ENCODE results near the gene NID1.

NID1 gene

GRCh38 chr1:236039740-236040685, 24.9 kb downstream of the NID1 start:
- no peaks in the 10 kb centered on the region for H3K4me1 Mint-ChIP-seq
- CTCF ChIA-PET, result interaction anchor here (0.6 kb wide), 1 partner anchor 601 kb away, joined by 3 read pairs; no protein-coding TSS in a partner anchor
- H3K4me3 Mint-ChIP-seq, result no peak overlapping the region
- H3K36me3 Mint-ChIP-seq, result no peaks in the 10 kb centered on the region
- no peak overlapping the region for H3K27ac Mint-ChIP-seq
- H3K27me3 Mint-ChIP-seq, result peaks cover 25% of the 10 kb centered on the region
- no peak for DNase-seq
- H3K9me3 Mint-ChIP-seq, result peaks cover 6% of the 10 kb centered on the region

- no peak for DNase-seq
- Mint-ChIP-seq H3K4me3 (no peak overlapping the region), H3K27me3 (peaks cover 22% of the 10 kb centered on the region), H3K36me3 (no peaks in the 10 kb centered on the region), H3K9me3 (peaks cover 4% of the 10 kb centered on the region), H3K27ac (no peak overlapping the region), H3K4me1 (no peaks in the 10 kb centered on the region)
- CTCF ChIA-PET, result no interaction called here
Observed at GRCh38 chr1:236038034-236038433, 26.9 kb downstream of the NID1 start.

- H3K9me3 Mint-ChIP-seq, result no peaks in the 10 kb centered on the region
- peaks cover 13% of the 10 kb centered on the region for H3K27me3 Mint-ChIP-seq
- no peaks in the 10 kb centered on the region for H3K4me1 Mint-ChIP-seq
- H3K27ac Mint-ChIP-seq, result no peak overlapping the region
- CTCF ChIA-PET, result no interaction called here
- H3K4me3 Mint-ChIP-seq, result no peak overlapping the region
- no peaks in the 10 kb centered on the region for H3K36me3 Mint-ChIP-seq
- no peak for DNase-seq
Observed at GRCh38 chr1:236035681-236036101, 29.2 kb downstream of the NID1 start.

- H3K4me3 Mint-ChIP-seq, result no peak overlapping the region
- H3K36me3 Mint-ChIP-seq, result no peaks in the 10 kb centered on the region
- no peak overlapping the region for H3K27ac Mint-ChIP-seq
- H3K27me3 Mint-ChIP-seq, result peaks cover 13% of the 10 kb centered on the region
- no peak for DNase-seq
- CTCF ChIA-PET, result no interaction called here
- H3K4me1 Mint-ChIP-seq, result no peaks in the 10 kb centered on the region
- H3K9me3 Mint-ChIP-seq, result no peaks in the 10 kb centered on the region
Observed at GRCh38 chr1:236033336-236033735, 31.6 kb downstream of the NID1 start.

- Mint-ChIP-seq H3K4me1 (peaks cover 11% of the 10 kb centered on the region), H3K9me3 (no peaks in the 10 kb centered on the region), H3K27ac (no peak overlapping the region), H3K4me3 (no peak overlapping the region), H3K27me3 (peaks cover 3% of the 10 kb centered on the region), H3K36me3 (no peaks in the 10 kb centered on the region)
- CTCF ChIA-PET, result interaction anchor here (0.7 to 1.8 kb wide), 2 partner anchors 12 to 27 kb away, joined by 3 to 4 read pairs; no protein-coding TSS in a partner anchor
- DNase-seq, result no peak
Observed at GRCh38 chr1:236030534-236030933, 34.4 kb downstream of the NID1 start.

- Mint-ChIP-seq H3K27me3 (peaks cover 3% of the 10 kb centered on the region), H3K9me3 (no peaks in the 10 kb centered on the region), H3K27ac (no peak overlapping the region), H3K4me3 (no peak overlapping the region), H3K4me1 (peaks cover 11% of the 10 kb centered on the region), H3K36me3 (no peaks in the 10 kb centered on the region)
- no peak for DNase-seq
- CTCF ChIA-PET, result interaction anchor here (1.8 kb wide), 1 partner anchor 13 kb away, joined by 4 read pairs; no protein-coding TSS in a partner anchor
Observed at GRCh38 chr1:236029428-236029940, 35.4 kb downstream of the NID1 start.

- no peaks in the 10 kb centered on the region for H3K36me3 Mint-ChIP-seq
- no peak overlapping the region for H3K27ac Mint-ChIP-seq
- H3K9me3 Mint-ChIP-seq, result no peaks in the 10 kb centered on the region
- DNase-seq, result no peak
- peaks cover 11% of the 10 kb centered on the region for H3K4me1 Mint-ChIP-seq
- CTCF ChIA-PET, result no interaction called here
- H3K4me3 Mint-ChIP-seq, result no peak overlapping the region
- peaks cover 7% of the 10 kb centered on the region for H3K27me3 Mint-ChIP-seq
Observed at GRCh38 chr1:236027104-236027503, 37.8 kb downstream of the NID1 start.

GRCh38 chr1:236025836-236026235, 39.1 kb downstream of the NID1 start:
- Mint-ChIP-seq H3K4me3 (no peak overlapping the region), H3K36me3 (no peaks in the 10 kb centered on the region), H3K4me1 (peaks cover 11% of the 10 kb centered on the region), H3K27me3 (peaks cover 4% of the 10 kb centered on the region), H3K9me3 (no peaks in the 10 kb centered on the region), H3K27ac (no peak overlapping the region)
- DNase-seq, result no peak
- CTCF ChIA-PET, result no interaction called here

- Mint-ChIP-seq H3K4me3 (no peak overlapping the region), H3K4me1 (peaks cover 11% of the 10 kb centered on the region), H3K27me3 (peaks cover 4% of the 10 kb centered on the region), H3K27ac (no peak overlapping the region), H3K9me3 (no peaks in the 10 kb centered on the region), H3K36me3 (no peaks in the 10 kb centered on the region)
- no peak for DNase-seq
- CTCF ChIA-PET, result interaction anchor here (0.6 kb wide), 1 partner anchor 25 kb away, joined by 3 read pairs; no protein-coding TSS in a partner anchor
Observed at GRCh38 chr1:236024641-236025040, 40.2 kb downstream of the NID1 start.

GRCh38 chr1:236023926-236024565, 40.8 kb downstream of the NID1 start:
- Mint-ChIP-seq H3K9me3 (no peaks in the 10 kb centered on the region), H3K4me3 (no peak overlapping the region), H3K4me1 (peaks cover 11% of the 10 kb centered on the region), H3K27ac (no peak overlapping the region), H3K27me3 (peaks cover 5% of the 10 kb centered on the region), H3K36me3 (no peaks in the 10 kb centered on the region)
- CTCF ChIA-PET, result no interaction called here
- DNase-seq, result no peak

GRCh38 chr1:236021424-236022135, 43.3 kb downstream of the NID1 start:
- Mint-ChIP-seq H3K4me1 (peaks cover 4% of the 10 kb centered on the region), H3K4me3 (no peak overlapping the region), H3K27ac (no peak overlapping the region), H3K27me3 (peaks cover 13% of the 10 kb centered on the region), H3K9me3 (no peaks in the 10 kb centered on the region), H3K36me3 (no peaks in the 10 kb centered on the region)
- CTCF ChIA-PET, result interaction anchor here (0.6 kb wide), 2 partner anchors 18 to 322 kb away, joined by 3 read pairs; no protein-coding TSS in a partner anchor
- DNase-seq, result no peak

GRCh38 chr1:236020359-236021219, 44.3 kb downstream of the NID1 start:
- no peak for DNase-seq
- no peaks in the 10 kb centered on the region for H3K36me3 Mint-ChIP-seq
- H3K4me3 Mint-ChIP-seq, result no peak overlapping the region
- CTCF ChIA-PET, result no interaction called here
- H3K9me3 Mint-ChIP-seq, result no peaks in the 10 kb centered on the region
- H3K4me1 Mint-ChIP-seq, result no peaks in the 10 kb centered on the region
- peaks cover 22% of the 10 kb centered on the region for H3K27me3 Mint-ChIP-seq
- H3K27ac Mint-ChIP-seq, result no peak overlapping the region

- Mint-ChIP-seq H3K9me3 (no peaks in the 10 kb centered on the region), H3K36me3 (no peaks in the 10 kb centered on the region), H3K27ac (no peak overlapping the region), H3K4me3 (no peak overlapping the region), H3K4me1 (no peaks in the 10 kb centered on the region), H3K27me3 (peaks cover 23% of the 10 kb centered on the region)
- CTCF ChIA-PET, result interaction anchor here (1.6 kb wide), 1 partner anchor 47 kb away, joined by 6 read pairs; no protein-coding TSS in a partner anchor
- no peak for DNase-seq
Observed at GRCh38 chr1:236018885-236019453, 45.9 kb downstream of the NID1 start.
